Stimulated activated CD4-positive, alpha-beta T cell treated with anti-CD3 and anti-CD28 coated beads, Interleukin-12 subunit alpha, Interleukin-12 subunit beta, amount 100 ng/mL, for 24 hours (primary cell): ENCODE results near the gene CDK7.

ENCODE experiments used
- DNase-seq, 2 experiments: peaks; one replicate each; pipeline ENCODE4 v3.0.0-alpha.2; 2020; ENCODE audit warnings: low read depth in 2 of 2

Gene CDK7

DNA sequence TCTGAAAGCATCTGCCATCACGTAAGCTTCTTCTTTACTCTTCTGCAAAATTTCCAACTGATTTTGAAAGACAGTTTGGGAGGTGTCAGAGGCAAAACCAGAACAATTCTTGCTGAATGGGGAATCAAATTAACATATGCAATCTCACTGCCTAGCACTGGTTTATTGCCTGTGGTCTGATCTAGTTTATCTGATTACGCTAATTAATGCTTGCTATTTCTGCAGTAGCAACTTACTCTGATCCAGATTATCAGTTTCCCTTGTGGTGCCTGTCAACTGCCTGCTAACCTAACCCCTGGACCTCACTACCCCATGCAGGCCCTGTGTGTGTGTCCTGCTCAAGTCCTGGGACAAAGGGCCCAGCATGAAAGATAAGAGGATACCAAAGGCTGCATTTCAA, 57.6 kb downstream of the CDK7 start:
- DNase-seq = no peak

DNA sequence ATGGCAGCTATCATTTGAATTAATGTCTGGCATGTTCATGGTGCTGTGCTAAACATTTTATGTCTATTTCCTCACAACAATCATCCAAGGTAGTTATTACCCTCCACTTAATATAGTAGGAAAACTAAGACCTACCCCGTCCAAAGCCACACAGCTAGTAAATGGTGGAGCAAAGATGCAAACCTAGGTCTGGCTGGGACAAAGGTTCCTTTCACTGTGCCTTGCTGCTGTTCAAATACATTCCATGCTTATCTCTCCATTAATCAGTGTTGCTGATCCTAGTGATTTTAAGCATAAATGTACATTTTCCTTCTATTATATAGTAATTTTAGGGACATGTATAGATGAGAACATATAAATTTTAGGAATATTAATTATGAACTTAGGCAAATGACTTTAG, 59.2 kb downstream of the CDK7 start:
- no peak for DNase-seq

DNA sequence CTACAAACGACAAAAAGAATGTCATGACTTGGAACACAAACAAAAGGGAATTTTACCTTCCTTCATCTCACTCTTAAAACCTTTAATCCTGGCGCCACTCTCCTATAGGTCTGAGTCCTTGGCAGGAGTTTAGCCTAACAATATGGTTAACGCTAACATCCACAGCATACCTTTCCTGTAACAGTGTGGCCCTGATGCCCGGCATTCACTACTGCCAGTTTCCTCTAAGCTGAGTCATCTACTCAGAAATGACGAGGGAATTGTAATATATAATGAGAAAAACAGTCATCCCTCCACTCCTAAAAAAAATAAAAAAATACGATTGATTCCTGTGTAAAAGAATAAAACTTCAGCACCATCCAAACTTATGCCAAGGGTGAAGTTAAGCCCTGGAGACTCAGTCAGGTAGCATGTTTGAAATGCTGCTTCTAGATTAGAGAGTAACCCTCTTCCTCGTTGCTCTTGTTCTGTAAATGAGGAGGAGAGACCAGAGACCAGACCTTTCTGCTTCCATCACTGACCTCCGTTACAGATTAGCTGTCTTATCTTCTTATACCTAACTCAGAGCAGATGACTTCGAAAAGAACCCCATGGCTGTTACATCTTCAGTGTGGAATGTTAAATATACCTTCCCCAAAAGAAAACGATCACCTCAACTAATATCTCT, 60.5 kb downstream of the CDK7 start:
- no peak for DNase-seq

DNA sequence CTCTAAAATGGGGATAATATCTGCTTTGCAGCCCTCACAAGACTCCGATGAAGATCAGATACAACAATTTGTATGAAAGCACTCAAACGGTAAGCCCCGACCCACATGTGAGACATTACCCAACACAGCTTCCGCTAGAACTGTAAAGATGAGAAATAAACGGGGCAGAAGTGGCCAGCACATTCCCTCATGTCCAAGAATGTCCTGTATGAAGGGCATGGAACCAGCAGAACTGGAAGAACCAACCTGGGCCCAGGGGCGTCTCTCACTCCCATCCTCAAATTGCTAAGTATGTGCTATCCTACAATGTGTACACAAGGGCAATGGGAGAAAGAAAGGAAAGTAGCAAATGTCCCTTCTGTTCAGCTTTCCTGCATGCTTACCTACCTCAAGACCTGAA, 64.9 kb downstream of the CDK7 start:
- DNase-seq = no peak

- no peak for DNase-seq
These were observed 66.0 kb downstream of the CDK7 start for GRCh38 chr5:69300537-69301203.

GRCh38 chr5:69305512-69305911, 70.8 kb downstream of the CDK7 start:
- DNase-seq = no peak

DNA sequence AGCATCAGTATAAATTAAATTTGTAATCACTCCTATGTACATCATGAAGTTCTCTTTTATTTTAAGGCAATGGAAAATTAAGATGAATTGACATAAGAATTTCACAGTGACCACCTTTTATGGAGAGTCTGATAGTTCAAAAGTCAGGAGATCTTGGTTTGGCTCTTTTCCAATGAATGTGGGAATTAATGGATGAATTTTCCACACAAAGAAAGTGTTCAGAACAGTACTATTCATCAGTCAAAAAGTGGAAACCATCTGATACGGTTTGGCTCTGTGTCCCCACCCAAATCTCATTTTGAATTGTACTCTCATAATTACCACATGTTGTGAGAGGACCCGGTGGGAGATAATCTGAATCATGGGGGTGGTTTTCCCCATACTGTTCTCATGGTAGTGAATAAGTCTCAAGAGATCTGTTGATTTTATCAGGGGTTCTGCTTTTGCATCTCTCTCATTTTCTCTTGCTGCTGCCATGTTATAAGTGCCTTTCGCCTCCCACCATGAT, 73.4 kb downstream of the CDK7 start:
- DNase-seq = no peak

DNA sequence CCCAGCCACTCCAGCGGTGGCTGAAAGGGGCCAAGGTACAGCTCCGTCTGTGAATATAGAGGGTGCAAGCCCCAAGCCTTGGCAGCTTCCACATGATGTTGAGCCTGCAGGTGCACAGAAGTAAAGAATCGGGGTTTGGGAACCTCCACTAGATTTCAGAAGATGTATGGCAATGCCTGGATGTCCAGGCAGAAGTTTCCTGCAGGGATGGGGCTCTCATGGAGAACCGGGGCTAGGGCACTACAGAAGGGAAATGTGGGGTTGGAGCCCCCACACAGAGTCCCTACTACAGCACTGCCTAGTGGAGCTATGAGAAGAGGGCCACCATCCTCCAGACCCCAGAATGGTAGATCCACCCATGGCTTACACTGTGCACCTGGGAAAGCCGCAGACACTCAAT, 74.7 kb downstream of the CDK7 start:
- DNase-seq = no peak

GRCh38 chr5:69312459-69313160, 77.9 kb downstream of the CDK7 start:
- DNase-seq = no peak

GRCh38 chr5:69313428-69313827, 78.7 kb downstream of the CDK7 start:
- DNase-seq = no peak

- DNase-seq = no peak
These were observed 81.3 kb downstream of the CDK7 start for GRCh38 chr5:69315972-69316371.

DNA sequence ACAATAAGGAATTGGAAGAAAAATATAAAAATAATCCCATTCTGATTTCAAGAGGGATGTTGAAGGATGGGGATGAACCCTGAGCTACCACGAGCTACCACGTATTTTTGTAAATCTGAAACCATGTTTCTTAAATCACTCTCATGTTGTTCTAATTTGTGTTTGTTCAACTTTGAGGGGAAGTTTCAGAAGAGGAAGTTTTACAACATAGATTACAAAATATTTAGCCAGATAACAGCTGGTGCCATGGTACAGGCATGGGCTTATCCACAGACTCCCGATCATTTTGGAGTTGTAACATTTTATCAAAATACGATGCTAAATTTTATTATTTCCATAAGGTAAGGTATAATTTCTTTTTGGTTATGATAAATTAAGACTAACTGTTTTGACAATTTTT, 82.7 kb downstream of the CDK7 start:
- DNase-seq = no peak

- DNase-seq = no peak
These were observed 91.7 kb downstream of the CDK7 start for GRCh38 chr5:69326365-69326764.
